Psoas muscle (tissue), 8 donors: ENCODE measurements around the gene METTL26. TPM values are rescaled to one million over a fixed set of nuclear protein-coding genes. Genes with fewer than 3 reads are reported as not detected.

ENCODE experiments used
- ATAC-seq, 4 donors: fragments of 200-7000 bp; cut with Tn5 transposase; one replicate each; pipeline ENCODE4 v1.9.1; 2020; ENCODE audit warnings: moderate library complexity in 3 of 4, mild to moderate bottlenecking in 2 of 4
- DNase-seq, 2 donors: peaks; one replicate each; pipeline ENCODE4 v3.0.0-alpha.2; 2020
- H3K27ac ChIP-seq: fragments of 200-600 bp; one replicate; pipeline ENCODE4 v1.8.0; 2022
- H3K27me3 ChIP-seq, 3 donors: fragments of 200-600 bp in 1 of 3; one replicate each; pipeline versions ENCODE4 v1.6.1 to v1.8.0; 2013 to 2022; ENCODE audit warnings: low read length in 2 of 3, mild to moderate bottlenecking in 2 of 3, moderate library complexity in 1 of 3; ENCODE audit not compliant: insufficient read depth in 3 of 3
- H3K36me3 ChIP-seq, 2 donors: fragments of 200-600 bp in 1 of 2; one replicate each; pipeline versions ENCODE4 v1.6.1 to v1.8.0; 2013 to 2022; ENCODE audit warnings: low read depth in 1 of 2, mild to moderate bottlenecking in 1 of 2, moderate library complexity in 1 of 2; ENCODE audit not compliant: insufficient read depth in 1 of 2
- H3K4me1 ChIP-seq: fragments of 200-600 bp; one replicate; pipeline ENCODE4 v1.8.0; 2022
- H3K4me3 ChIP-seq: fragments of 200-600 bp; one replicate; pipeline ENCODE4 v1.8.0; 2022; ENCODE audit warnings: mild to moderate bottlenecking
- H3K9me3 ChIP-seq: fragments of 200-600 bp; one replicate; pipeline ENCODE4 v1.8.0; 2022
- WGBS, 3 donors: extraction: QIAGEN DNeasy Blood & Tissue Kit; methylation state at CpG; one replicate each; pipeline versions ENCODE4 v1.1.6 to v1.1.7; 2013; 5-methylcytosine and 5-hydroxymethylcytosine counted together
- intact Hi-C, 2 donors: fragments of 100-400 bp; cut with DNase I; formaldehyde crosslinking; loops; one replicate each; pipeline versions ENCODE4 v1.11.0 to v1.14.2; 2022
- polyA plus RNA-seq, 3 donors: library from polyadenylated mRNA; stranded (reverse); fragments of 200-250 nt; gene quantifications; one replicate each; pipeline ENCODE4 v1.2.3, GENCODE V29; 2013
- total RNA-seq, 4 donors: library from RNA; stranded (reverse); fragmentation: NEBNext Ultra II Directional in 2 of 4; extraction: Animal tissue kit (Norgen Biotek cat#: 25700) in 2 of 4; gene quantifications; one replicate each; pipeline versions ENCODE4 v1.2.1 to v1.2.4, GENCODE V29; 2021 to 2023
- TF ChIP-seq, protein P1 (sequence below): fragments of 200-600 bp; IDR thresholded peaks from one replicate; pipeline ENCODE4 v1.8.0; 2022; ENCODE audit warnings: antibody characterized with exemption
- donor health status: healthy with polysubstance abuse.
- donor health status: DM: no; HTN: no; CAD: no; lungs with moderate emphysema.
- donor health status: Bipolar disorder and iron deficiency.
- donor health status: healthy.
- donor health status: DM: yes; HTN: yes; CAD: no.
- donor health status: DM: no; HTN: no; CAD: no.
- donor health status: DM: no; HTN: no; CAD: no.
- donor health status: DM: yes; HTN: yes; CAD: no.

Gene METTL26
- total and polyA plus RNA-seq, 7 donors: 42.4 to 97.8 (median 55.6) TPM

- H3K27ac ChIP-seq: no peak overlapping the region
- peaks cover 9 to 23% of the 10 kb centered on the region in 2 donors for H3K36me3 ChIP-seq
- 50 to 56% (median 54%) methylated on average over 38 to 57 of the region's 57 CpGs for WGBS, 3 donors
- TF ChIP-seq, protein P1, sequence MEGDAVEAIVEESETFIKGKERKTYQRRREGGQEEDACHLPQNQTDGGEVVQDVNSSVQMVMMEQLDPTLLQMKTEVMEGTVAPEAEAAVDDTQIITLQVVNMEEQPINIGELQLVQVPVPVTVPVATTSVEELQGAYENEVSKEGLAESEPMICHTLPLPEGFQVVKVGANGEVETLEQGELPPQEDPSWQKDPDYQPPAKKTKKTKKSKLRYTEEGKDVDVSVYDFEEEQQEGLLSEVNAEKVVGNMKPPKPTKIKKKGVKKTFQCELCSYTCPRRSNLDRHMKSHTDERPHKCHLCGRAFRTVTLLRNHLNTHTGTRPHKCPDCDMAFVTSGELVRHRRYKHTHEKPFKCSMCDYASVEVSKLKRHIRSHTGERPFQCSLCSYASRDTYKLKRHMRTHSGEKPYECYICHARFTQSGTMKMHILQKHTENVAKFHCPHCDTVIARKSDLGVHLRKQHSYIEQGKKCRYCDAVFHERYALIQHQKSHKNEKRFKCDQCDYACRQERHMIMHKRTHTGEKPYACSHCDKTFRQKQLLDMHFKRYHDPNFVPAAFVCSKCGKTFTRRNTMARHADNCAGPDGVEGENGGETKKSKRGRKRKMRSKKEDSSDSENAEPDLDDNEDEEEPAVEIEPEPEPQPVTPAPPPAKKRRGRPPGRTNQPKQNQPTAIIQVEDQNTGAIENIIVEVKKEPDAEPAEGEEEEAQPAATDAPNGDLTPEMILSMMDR: no peak
- H3K4me3 ChIP-seq: no peak overlapping the region
- H3K9me3 ChIP-seq: no peaks in the 10 kb centered on the region
- peaks cover 24% of the 10 kb centered on the region for H3K4me1 ChIP-seq
- no peaks in the 10 kb centered on the region for H3K27me3 ChIP-seq
- no peak for DNase-seq
- intact Hi-C loops: no loop called here
- ATAC-seq: no peak
Measured at GRCh38 chr16:677316-678190, 41.4 kb upstream of the METTL26 start.

GRCh38 chr16:676913-677312, 40.8 kb upstream of the METTL26 start:
- no peaks in the 10 kb centered on the region for H3K27me3 ChIP-seq
- H3K4me3 ChIP-seq: no peak overlapping the region
- H3K4me1 ChIP-seq: peaks cover 18% of the 10 kb centered on the region
- H3K9me3 ChIP-seq: no peaks in the 10 kb centered on the region
- TF ChIP-seq, protein P1: no peak
- ATAC-seq (no peak), DNase-seq (no peak)
- WGBS, 3 donors: 64 to 69% (median 67%) methylated on average over 23 of the region's 23 CpGs
- H3K36me3 ChIP-seq: peaks cover 4 to 23% of the 10 kb centered on the region in 2 donors
- intact Hi-C loops: no loop called here
- H3K27ac ChIP-seq: no peak overlapping the region

DNA sequence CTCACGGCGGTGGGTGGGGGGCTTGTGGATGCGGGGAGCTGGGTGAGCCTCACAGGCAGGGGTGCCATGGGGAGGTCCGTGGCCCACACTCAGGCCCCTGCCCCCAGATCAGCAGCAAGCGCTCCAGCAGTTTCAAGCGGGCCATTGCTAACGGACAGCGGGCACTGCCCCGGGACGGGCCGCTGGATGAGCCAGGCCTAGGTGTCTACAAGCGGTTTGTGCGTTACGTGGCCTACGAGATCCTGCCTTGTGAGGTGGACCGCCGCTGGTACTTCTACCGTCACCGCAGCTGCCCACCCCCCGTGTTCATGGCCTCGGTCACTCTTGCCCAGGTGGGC, 40.4 kb upstream of the METTL26 start:
- no peaks in the 10 kb centered on the region for H3K9me3 ChIP-seq
- intact Hi-C loops: no loop called here
- H3K4me1 ChIP-seq: peaks cover 14% of the 10 kb centered on the region
- no peak overlapping the region for H3K4me3 ChIP-seq
- TF ChIP-seq, protein P1: no peak
- H3K36me3 ChIP-seq: peaks cover 4 to 23% of the 10 kb centered on the region in 2 donors
- H3K27ac ChIP-seq: no peak overlapping the region
- DNase-seq (no peak), ATAC-seq (no peak)
- no peaks in the 10 kb centered on the region for H3K27me3 ChIP-seq
- WGBS, 3 donors: 84 to 88% (median 87%) methylated on average over 21 of the region's 21 CpGs

- ATAC-seq (no peak), DNase-seq (no peak)
- Histone ChIP-seq H3K36me3 (peaks cover 4 to 27% of the 10 kb centered on the region in 2 donors), H3K4me3 (peak overlapping the region; percentile 46), H3K4me1 (peaks cover 9% of the 10 kb centered on the region), H3K27ac (no peak overlapping the region), H3K9me3 (no peaks in the 10 kb centered on the region), H3K27me3 (no peaks in the 10 kb centered on the region)
- 33 to 35% (median 33%) methylated on average over 21 to 25 of the region's 25 CpGs for WGBS, 3 donors
- intact Hi-C loops: no loop called here
- TF ChIP-seq, protein P1: no peak
Measured at GRCh38 chr16:675884-676564, 39.9 kb upstream of the METTL26 start.
